ENCODE data around the gene PXT1.
"Not testable (repeated sequence)": the region's sequence is repeated elsewhere in the genome, so short reads cannot be mapped to it uniquely, and the experiment has no call there.

The PXT1 gene, protein sequence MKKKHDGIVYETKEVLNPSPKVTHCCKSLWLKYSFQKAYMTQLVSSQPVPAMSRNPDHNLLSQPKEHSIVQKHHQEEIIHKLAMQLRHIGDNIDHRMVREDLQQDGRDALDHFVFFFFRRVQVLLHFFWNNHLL

DNA sequence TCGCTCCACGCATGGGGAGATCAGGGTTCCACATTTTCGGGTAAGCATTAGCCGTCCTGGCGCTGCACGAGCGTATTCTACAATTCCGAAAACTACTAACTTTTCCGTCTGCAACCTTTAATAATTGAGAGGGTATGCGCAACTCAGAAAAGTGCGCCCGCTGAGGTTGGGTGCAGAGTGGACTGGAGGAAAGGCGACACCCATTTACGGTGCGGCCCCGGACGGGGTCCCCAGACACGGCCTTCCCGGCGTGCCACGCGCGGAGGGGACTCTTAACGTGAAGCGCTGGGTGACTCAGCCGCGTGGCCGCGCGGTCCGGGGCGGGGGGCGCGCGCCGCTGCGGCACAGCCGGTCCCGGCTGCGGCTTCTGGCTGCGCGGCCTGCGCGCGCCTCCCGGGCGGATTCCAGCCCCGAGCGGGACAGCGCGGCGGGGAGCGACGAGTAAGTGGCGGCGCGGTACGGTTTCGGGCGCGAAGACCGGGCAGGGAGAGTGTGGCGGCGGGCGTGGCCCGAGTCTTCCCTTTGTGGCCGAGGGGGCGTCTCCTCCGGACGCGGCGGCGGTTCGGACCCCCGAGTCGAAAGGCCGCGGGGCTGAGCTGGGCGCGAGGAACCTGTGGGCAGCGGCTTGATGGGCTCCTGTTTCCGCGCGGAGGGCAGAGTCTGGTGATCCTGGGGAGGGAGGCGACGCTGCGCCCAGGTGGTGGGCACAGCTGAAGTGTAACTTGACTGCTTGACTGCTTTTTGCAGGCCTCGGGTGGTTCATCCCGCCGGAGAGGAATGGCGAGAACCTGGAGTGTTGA is at the start of gene PXT1, which contains the start of gene KCTD20:
PXT1 (minus strand) TSS at position 184 of the 800 bp plus-strand sequence. CDS start 16,772 bp downstream, outside the sequence.
KCTD20 (plus strand) TSS at position 330 of the 800 bp plus-strand sequence. CDS start 27,098 bp downstream, outside the sequence.
- peak; percentile 82 for DNase-seq

DNA sequence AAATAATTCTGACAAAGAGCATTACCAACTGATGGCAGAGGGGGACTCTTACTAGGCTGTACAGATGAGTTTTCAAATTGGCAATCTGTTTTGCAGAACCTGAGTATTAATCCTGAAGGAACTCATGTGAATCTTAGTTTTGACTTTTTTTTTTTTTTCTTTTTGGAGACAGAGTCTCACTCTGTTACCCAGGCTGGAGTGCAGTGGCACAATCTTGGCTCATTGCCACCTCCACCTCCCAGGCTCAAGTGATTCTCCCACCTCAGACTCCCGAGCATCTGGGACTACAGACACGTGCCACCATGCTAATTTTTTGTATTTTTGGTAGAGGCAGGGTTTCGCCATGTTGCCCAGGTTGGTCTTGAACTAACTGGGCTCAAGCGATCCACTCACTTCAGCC is 49.4 kb upstream of the PXT1 start:
- DNase-seq, result no peak

DNA sequence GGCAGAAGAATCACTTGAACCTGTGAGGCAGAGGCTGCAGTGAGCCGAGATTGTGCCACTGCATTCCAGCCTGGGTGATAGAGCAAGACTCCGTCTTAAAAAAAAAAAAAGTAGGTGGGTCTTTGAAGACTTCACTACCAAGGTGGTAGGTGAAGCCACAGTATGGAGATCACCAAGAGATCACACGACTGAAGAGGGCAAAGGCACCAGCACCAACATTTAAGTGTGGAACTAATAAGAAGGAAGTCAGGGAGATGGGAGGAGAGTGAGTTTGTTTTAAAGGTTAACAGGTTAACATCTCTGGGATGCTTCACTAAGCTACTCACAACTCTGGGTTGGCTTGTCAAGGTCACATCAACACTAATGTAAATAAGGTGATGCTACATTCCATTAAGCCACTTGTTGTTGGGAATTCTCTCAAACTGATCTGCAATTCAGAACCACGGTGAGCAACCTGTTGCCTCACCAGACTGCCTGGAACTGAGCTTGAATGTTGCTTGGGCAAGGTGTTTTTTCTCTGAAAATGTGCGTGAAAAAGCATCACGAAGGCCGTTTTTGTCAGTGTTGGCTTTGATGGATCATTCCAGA is 48.8 kb upstream of the PXT1 start:
- DNase-seq, result no peak

DNA sequence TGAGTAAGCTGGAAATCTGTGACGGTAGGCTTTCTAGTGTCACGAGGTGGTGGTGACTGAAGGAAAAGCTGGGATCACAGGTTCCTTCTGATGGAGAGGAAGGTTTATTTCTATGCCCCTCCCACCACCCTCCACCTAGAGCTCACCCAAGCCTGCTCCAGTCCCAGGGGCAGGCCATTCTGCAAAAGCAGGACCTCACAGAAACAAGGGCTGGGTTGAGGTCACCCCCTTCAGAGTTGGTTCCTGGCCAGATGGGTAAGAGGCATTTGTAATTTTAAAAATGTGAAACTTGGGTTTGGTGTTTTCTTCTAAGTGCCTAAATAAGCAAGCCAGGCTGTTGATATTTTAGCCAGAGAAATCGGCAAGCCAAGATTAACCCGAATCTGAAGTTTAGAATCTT is 46.8 kb upstream of the PXT1 start:
- DNase-seq, result no peak

DNA sequence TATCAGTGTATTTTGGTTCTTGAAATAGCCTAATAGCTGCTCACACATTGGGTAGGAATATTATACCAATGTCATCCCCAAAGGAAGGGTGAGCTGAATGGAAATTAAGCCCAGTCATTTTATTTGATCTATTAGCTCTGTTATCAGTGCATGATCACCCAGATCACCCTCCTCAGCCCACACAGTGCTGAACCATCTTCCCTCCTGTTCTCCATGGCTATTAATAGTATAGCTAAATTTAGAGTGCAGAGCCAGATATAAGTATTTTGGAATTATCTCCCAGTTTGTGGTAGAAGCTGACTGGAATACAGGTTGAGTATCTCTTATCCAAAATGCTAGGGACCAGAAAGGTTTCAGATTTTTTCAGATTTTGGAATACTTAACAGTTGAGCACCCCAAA is 45.6 kb upstream of the PXT1 start:
- DNase-seq, result no peak

DNA sequence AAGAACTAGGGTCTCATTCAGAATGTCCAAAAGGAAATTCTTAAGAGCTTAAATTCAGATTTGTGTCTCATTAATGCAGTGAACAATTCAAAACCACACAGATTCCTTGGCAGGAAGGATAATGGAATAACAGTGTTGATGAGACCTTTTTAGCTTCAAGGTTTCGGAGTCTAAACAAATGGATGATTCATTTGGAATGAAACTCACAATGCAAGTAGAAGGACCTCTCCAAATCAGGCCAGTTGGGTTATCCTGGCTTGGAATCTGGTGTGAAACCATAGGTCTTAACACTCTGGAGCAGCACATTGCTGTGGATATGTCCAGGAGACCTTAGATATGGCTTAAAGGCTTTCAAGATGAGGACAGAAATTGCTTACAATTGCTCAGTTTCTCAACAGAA is 45.0 kb upstream of the PXT1 start:
- no peak for DNase-seq

DNA sequence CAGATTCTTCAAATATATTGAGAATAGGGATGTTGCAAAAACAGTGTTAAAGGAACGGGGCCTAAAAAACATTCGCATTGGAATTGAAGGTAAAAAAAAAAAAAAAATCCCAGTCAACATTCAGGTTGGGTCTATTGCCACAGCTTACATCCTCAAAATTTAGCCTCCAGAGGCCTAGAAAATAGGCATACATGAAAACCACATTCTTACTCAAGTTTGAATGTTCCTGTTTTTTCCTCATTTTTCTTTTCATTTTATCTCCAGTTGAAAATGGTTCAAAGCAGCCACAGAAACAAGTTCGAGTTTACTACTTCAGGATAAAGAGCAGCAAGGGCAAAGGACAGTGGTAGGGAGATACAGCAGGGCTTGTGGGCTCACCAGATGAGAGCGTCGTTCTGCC is 42.1 kb upstream of the PXT1 start:
- DNase-seq, result no peak

DNA sequence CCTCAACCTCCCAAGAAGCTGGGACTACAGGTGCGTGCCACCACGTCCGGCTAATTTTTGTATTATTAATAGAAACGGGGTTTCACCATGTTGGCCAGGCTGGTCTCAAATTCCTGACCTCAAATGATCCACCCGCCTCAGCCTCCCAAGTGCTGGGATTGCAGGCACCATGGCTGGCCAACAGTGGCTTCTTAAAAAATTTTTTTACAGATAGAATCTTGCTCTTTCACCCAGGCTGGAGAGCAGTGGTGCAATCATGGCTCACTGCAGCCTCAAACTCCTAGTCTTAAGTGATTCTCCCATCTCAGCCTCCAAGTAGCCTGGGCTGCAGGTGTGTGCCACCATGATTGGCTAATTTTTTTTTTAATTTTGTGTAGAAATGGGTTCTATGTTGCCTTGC is 40.7 kb upstream of the PXT1 start:
- DNase-seq, result not testable (repeated sequence)

DNA sequence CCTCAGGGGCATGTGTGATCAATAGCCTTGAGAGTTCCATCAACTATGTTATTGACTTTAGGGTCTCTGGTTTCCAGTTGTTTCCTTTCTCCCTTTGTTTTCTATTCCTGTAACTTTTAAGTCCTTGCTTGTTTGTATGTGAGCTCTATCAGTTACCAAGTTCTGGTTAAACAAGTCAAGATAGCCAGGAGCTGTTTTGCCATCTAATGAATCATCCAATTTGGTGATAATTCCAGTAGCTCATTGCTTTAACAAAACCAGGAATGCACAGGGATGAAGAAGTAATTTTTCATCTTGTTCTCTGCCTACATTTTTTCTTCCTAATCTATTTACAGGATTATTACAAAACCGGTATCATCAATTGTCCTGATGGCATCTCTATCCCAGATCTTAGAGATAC is 36.6 kb upstream of the PXT1 start:
- no peak for DNase-seq

DNA sequence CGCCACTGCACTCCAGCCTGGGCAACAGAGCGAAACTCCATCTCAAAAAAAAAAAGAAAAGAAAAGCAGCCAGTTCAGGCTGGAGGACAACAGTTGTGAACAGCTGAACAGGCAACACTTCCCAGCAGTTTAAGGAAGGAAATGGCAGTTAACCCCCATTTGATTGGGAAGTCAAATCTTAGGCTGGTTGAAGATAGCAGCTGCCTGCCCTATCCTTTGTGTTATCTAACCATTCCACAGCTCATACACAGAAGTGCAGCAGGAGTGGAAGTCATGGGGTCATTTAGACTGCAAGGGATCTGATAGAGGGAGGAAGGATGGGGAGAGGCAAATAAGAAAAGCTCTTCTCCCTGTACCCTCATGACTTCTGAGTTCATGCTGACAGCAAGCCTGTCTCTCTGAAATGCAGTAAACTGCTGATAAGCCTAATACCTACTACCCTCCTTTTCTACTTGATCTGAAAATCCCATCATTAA is 35.4 kb upstream of the PXT1 start:
- no peak for DNase-seq

DNA sequence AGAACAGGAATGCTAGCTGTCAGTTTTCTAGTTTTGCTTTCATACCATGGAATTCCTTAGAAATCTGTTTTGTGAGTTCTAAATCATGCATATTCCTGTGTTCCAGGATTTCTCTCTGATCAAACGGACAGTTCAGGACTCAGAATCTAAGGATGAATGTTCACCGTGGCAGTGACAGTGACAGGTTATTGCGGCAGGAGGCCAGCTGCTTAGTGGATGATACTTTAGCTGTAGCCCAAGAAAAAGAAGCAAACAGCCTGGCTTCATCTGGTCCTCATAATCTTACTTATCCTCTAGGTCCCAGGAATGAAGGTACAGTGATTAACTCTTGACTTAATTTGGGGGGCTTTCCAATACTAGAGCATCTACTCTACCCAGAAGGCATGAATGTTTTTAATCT is 27.3 kb upstream of the PXT1 start:
- no peak for DNase-seq

DNA sequence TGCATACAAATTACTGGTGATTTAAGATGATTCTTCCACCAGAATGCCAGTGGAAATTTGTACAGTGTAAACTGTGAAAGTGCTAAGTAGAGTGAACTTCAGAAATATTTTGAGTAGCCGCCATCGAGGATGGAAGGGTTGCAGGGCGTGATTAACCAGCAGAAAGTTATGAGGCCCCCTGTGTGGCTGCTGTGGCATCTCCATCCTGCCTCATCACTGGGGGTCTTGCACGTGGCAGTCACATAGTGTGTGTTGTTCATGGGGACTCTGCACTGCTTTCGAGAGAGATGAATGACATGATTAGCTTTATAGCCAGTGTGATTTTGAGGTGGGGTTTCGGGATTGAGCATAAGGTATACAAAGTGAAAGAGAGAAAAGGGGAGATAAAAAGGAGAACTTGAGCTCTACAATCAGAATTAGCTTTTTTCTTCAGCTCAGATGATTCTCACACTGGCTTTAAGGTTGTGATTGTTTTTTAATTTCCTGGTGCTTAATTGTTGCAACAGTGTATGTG is 26.6 kb upstream of the PXT1 start:
- no peak for DNase-seq

DNA sequence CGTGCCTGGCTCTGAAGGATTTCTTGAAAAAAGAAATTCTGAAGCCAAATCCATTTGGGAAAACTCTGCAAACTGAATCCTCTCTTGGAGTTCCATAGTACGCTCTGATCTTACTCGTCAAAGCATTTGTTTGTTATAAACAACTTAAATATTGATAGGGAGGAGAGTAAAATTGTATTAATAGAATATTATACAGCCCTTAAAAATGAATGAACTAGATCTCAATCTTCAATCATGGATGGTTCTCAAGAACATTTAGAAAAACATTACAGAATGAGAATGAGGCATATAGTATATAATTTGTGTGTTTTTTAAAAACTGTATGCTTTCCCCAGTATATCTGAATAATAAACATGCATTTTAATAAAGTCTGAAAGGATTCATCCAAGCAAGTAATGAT is 25.0 kb upstream of the PXT1 start:
- DNase-seq, result no peak

DNA sequence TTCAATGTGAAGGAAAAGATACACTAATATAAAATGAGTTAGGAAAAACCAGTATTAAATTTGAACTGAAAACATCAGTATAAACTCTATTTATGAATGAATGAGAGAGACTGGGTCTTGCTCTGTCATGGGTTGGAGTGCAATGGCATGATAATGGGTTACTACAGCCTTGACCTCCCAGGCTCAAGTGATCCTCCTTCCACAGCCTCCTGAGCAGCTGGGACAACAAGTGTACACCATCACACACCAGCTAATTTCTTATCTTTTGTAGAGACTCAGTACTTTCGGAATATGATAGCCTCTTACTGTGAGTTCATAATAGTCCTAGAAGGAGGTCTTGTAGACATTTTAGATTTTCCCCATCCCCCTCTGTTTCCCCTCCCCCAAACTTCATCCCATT is 21.6 kb upstream of the PXT1 start:
- no peak for DNase-seq

DNA sequence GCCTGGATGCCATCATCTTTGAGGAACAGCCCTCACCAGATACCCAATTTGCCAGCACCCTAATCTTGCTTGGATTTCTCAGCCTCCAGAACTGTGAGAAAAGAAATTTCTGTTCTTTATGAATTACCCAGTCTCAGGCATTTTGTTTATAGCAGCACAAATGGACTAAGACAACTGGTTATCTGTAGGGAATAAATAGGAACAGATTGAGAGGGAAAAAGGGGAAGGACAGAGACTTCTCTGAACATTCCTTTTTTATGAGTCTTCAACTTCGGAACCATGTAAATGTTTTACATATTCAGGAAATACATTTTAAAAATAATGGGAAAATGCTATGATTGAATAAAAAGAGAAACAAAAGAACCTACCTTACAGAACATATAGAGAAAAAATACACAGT is 21.0 kb upstream of the PXT1 start:
- no peak for DNase-seq

DNA sequence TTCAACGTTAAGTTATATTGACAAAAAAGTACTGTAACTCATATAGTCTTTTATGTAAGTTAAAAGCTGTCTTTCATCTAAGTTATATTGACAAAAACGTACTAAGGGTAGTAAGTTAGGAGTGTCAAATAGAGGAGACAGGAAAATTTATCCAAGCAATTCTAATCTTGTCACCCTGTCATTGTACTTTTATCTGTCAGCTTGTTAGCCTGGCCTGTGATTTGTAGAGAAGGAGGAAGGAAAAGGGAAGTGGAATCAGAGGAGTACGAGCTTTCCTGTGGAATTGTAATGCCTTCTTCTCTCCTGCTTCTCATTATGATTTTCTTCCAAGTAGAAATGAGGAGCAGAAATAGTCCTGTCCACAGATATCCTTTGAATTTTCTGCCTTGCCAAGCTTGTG is 19.0 kb upstream of the PXT1 start:
- DNase-seq, result no peak

DNA sequence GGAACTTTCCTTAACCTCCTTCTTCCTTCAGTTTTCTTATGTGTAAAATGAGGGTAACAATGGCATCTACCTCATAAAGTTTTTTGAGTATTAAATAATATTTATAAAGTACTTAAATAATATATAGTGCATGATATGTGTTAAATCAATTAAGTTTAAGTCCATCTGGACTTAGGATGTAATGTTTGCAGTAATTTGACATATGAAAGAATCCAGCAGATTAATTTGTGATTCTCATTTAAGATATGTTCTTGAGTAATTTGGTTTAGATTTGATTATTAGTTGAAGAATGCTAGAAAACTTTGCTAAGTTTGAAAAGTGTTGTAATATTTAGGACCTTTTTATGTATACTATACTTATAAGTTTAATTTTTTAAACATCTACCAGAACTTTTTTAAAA is 18.3 kb upstream of the PXT1 start:
- DNase-seq, result no peak

DNA sequence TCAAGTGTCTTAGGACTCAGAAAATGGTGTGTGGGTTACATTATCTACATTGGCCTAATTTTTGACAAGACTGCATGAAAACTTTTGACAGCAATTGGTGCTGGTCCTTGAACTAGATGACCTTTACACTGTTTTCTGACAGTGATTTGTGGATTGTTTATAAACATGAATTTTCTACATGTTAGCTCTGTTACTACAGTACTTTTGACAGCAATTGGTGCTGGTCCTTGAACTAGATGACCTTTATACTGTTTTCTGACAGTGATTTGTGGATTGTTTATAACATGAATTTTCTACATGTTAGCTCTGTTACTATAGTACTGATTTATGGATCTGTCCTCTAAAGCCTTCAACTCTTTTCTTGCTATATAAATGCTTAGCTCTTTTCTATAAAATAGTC is 16.8 kb upstream of the PXT1 start:
- DNase-seq, result no peak

DNA sequence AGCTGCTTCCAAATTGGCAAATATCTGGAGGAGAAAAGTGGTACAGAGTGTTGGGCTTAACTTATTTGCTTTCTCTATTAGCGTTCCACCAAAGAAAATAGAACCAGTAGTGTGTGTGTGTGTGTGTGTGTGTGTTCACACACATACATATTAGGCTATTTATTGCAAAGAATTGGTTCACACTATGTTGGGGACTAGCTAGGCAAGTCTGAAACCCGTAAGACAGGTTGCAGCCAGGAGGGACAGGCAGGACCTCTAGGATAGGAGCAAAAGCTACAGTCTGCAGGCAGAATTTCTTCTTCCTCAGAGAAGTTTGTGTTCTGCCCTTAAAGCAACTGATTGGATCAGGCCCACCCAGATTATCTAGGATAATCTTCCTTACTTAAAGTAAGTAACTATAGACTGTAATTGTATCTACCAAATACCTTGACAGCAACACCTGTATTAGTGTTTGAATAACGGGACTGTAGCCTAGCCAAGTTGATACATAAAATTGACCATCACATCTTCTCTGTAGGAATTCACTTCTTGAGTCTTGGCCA is 12.9 kb upstream of the PXT1 start:
- DNase-seq, result no peak

DNA sequence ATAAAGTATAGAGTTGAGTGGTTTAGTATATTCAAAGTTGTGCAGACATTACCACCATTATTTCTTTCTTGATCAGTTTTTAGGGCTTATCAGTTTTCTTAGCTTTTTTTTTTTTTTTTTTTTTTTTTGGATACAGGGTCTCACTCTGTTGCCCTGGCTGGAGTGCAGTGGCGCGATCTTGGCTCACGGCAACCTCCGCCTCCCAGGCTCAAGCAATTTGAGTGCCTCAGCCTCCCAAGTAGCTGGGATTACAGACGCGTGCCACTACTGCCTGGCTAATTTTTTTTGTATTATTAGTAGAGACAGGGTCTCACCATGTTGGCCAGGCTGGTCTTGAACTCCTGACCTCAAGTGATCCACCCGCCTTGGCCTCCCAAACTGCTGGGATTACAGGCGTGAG is 10.2 kb upstream of the PXT1 start:
- DNase-seq, result not testable (repeated sequence)

DNA sequence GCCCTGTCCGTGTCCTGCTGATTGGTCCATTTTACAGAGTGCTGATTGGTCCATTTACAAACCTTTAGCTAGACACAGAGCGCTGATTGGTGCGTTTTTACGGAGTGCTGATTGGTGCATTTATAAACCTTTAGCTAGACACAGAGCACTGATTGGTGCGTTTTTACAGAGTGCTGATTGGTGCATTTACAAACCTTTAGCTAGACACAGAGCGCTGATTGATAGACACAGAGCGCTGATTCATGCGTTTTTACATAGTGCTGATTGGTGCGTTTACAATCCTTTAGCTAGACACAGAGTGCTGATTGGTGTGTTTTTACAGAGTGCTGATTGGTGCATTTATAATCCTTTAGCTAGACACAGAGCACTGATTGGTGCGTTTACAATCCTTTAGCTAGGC is 6.5 kb upstream of the PXT1 start:
- not testable (repeated sequence) for DNase-seq

DNA sequence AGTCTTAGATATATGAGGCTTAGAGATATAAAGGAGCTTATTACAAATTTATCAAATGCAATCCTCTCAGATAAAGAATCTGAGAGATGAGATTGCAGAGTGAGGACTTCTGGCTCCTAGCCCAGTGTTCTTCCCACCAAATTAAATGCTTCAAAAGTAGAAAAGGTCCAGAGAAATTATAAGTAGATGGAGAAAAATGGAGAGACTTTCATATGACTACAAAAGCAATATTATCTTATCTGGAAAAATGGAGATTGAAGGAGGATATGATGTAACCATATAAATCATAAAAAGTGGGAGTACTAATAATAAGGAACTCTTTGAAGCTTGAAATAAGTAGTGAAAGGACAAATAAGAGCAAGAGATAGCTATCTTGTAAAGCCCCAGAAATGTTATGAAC is 3.0 kb upstream of the PXT1 start:
- no peak for DNase-seq

DNA sequence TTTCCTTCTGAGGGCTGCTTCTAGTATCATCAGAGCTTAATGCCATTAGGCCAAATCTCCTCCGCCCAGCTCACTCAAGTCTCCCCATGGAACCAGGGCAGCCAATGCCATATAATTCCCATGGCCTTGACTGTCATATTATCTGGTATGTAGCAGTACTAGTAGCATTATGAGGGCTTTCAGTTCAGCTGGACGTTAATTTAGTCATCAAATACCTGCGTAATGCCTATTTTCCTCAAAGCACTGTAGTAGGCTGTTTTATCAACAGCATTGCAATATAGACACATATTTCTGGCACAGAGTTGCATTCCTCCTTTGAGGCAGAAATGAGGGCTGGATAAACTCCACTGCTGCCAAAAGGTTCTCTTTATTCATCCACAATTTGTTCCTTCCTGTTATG is 1.8 kb upstream of the PXT1 start:
- no peak for DNase-seq
